IPS-NIHi7 (cell line): ENCODE measurements around the gene FKBP7.
"Not testable (repeated sequence)": the region's sequence is repeated elsewhere in the genome, so short reads cannot be mapped to it uniquely, and the experiment has no call there.

Source experiments
- DNase-seq: peaks from one replicate; pipeline ENCODE4 v3.0.0; 2012; ENCODE audit warnings: mixed read lengths; ENCODE audit errors: extremely low spot score

FKBP7 gene

GRCh38 chr2:178478439-178479274 lies at the start of gene FKBP7:
Gene FKBP7 (minus strand): TSS chr2:178478600. CDS start chr2:178478499, 101 bp downstream.
- DNase-seq = peak; percentile 83

GRCh38 chr2:178527592-178527991 lies 49.2 kb upstream of the FKBP7 start:
- no peak for DNase-seq

- no peak for DNase-seq
These were observed 47.9 kb upstream of the FKBP7 start for GRCh38 chr2:178526256-178526655.

- not testable (repeated sequence) for DNase-seq
These were observed 47.1 kb upstream of the FKBP7 start for GRCh38 chr2:178525460-178525859.

GRCh38 chr2:178525010-178525409 lies 46.6 kb upstream of the FKBP7 start:
- DNase-seq = not testable (repeated sequence)

GRCh38 chr2:178523596-178524134 lies 45.3 kb upstream of the FKBP7 start:
- DNase-seq = no peak

- DNase-seq = peak; percentile 98
These were observed 44.7 kb upstream of the FKBP7 start for GRCh38 chr2:178522950-178523595.

GRCh38 chr2:178521304-178522150 lies 43.1 kb upstream of the FKBP7 start:
- no peak for DNase-seq

- DNase-seq = no peak
These were observed 39.1 kb upstream of the FKBP7 start for GRCh38 chr2:178517496-178517895.

GRCh38 chr2:178514664-178515063 lies 36.3 kb upstream of the FKBP7 start:
- DNase-seq = no peak

GRCh38 chr2:178513876-178514275 lies 35.5 kb upstream of the FKBP7 start:
- DNase-seq = no peak

GRCh38 chr2:178512484-178512883 lies 34.1 kb upstream of the FKBP7 start:
- DNase-seq = no peak

GRCh38 chr2:178510384-178510783 lies 32.0 kb upstream of the FKBP7 start:
- DNase-seq = no peak

- no peak for DNase-seq
These were observed 30.2 kb upstream of the FKBP7 start for GRCh38 chr2:178508646-178509045.

GRCh38 chr2:178506949-178507348 lies 28.5 kb upstream of the FKBP7 start:
- DNase-seq = no peak

- DNase-seq = no peak
These were observed 28.1 kb upstream of the FKBP7 start for GRCh38 chr2:178506524-178506923.

GRCh38 chr2:178506101-178506500 lies 27.7 kb upstream of the FKBP7 start:
- no peak for DNase-seq

GRCh38 chr2:178502751-178503150 lies 24.4 kb upstream of the FKBP7 start:
- DNase-seq = no peak

GRCh38 chr2:178499640-178500039 lies 21.2 kb upstream of the FKBP7 start:
- no peak for DNase-seq

GRCh38 chr2:178498137-178498536 lies 19.7 kb upstream of the FKBP7 start:
- no peak for DNase-seq

GRCh38 chr2:178496049-178496448 lies 17.6 kb upstream of the FKBP7 start:
- DNase-seq = no peak

GRCh38 chr2:178491612-178492011 lies 13.2 kb upstream of the FKBP7 start:
- DNase-seq = no peak
